HepG2 (cell line): ENCODE data around the gene JAG1. TPM values are rescaled to one million over a fixed set of nuclear protein-coding genes. Genes with fewer than 3 reads are reported as not detected.
A peak's percentile ranks its signal among the peaks of the same experiment; 100 is the strongest.

ENCODE experiments used
- ARNT2 ChIP-seq: sonication (generic); formaldehyde crosslinking; IDR thresholded peaks from 2 replicates; pipeline ENCODE4 v1.8.0; 2022; ENCODE audit warnings: mild to moderate bottlenecking, low read depth, missing genetic modification reagents, moderate library complexity
- ATF7-NPFF ChIP-seq: sonication (generic); formaldehyde crosslinking; IDR thresholded peaks from 2 replicates; pipeline ENCODE4 v1.8.1; 2023; ENCODE audit warnings: mild to moderate bottlenecking, low read depth, missing genetic modification reagents, moderate library complexity
- CEBPG ChIP-seq: IDR thresholded peaks from 2 replicates; pipeline ENCODE4 v1.6.1; 2016
- FOXK1 ChIP-seq: sonication (generic); formaldehyde crosslinking; IDR thresholded peaks from 2 replicates; pipeline ENCODE4 v1.4.0; 2020; ENCODE audit warnings: low read depth, missing genetic modification reagents, borderline replicate concordance
- GABPA ChIP-seq, 2 experiments: IDR thresholded peaks; 2 replicates each; pipeline ENCODE4 v1.6.1; 2011 to 2016; ENCODE audit warnings: low read depth in 2 of 2, low read length in 1 of 2, missing biosample characterization in 1 of 2, missing genetic modification characterization in 1 of 2
- HNF4A ChIP-seq: sonication (generic); formaldehyde crosslinking; IDR thresholded peaks from 2 replicates; pipeline ENCODE4 v1.4.0; 2020; ENCODE audit warnings: missing genetic modification reagents
- POGZ ChIP-seq: sonication (generic); formaldehyde crosslinking; IDR thresholded peaks from 2 replicates; pipeline ENCODE4 v1.4.0; 2020; ENCODE audit warnings: mild to moderate bottlenecking, missing genetic modification reagents
- POLR2AphosphoS2 ChIP-seq: IDR thresholded peaks from 2 replicates; pipeline ENCODE4 v1.6.1; 2011; ENCODE audit warnings: low read depth, low read length, improper control_type of control experiment
- POLR2G ChIP-seq: fragments of 200-400 bp; formaldehyde crosslinking; IDR thresholded peaks from 2 replicates; pipeline ENCODE4 v1.6.1; 2018; ENCODE audit warnings: mild to moderate bottlenecking, low read depth, low read length, moderate library complexity
- RARG ChIP-seq: sonication (generic); formaldehyde crosslinking; IDR thresholded peaks from 2 replicates; pipeline ENCODE4 v1.4.0; 2020; ENCODE audit warnings: low read depth, mild to moderate bottlenecking, missing genetic modification reagents
- SAFB2 ChIP-seq: sonication (generic); formaldehyde crosslinking; IDR thresholded peaks from 2 replicates; pipeline ENCODE4 v1.5.1; 2020; ENCODE audit warnings: missing genetic modification reagents, low read depth, mild to moderate bottlenecking, borderline replicate concordance
- SCMH1 ChIP-seq: sonication (generic); formaldehyde crosslinking; IDR thresholded peaks from 2 replicates; pipeline ENCODE4 v1.9.0; 2021; ENCODE audit warnings: missing genetic modification reagents, mild to moderate bottlenecking, borderline replicate concordance
- SPEN ChIP-seq: sonication (generic); formaldehyde crosslinking; IDR thresholded peaks from 2 replicates; pipeline ENCODE4 v1.5.1; 2020; ENCODE audit warnings: low read depth, mild to moderate bottlenecking, missing genetic modification reagents
- WIZ ChIP-seq: sonication (generic); formaldehyde crosslinking; IDR thresholded peaks from 2 replicates; pipeline ENCODE4 v1.5.1; 2020; ENCODE audit warnings: mild to moderate bottlenecking, missing genetic modification reagents
- ZFP1 ChIP-seq: IDR thresholded peaks from 2 replicates; pipeline ENCODE4 v1.6.1; 2016
- ZFP62 ChIP-seq: sonication (generic); formaldehyde crosslinking; IDR thresholded peaks from 2 replicates; pipeline ENCODE4 v1.4.0; 2020; ENCODE audit warnings: missing genetic modification reagents
- ZNF547 ChIP-seq: sonication (generic); formaldehyde crosslinking; IDR thresholded peaks from 2 replicates; pipeline ENCODE4 v1.5.1; 2020; ENCODE audit warnings: mild to moderate bottlenecking, missing genetic modification reagents
- polyA plus RNA-seq, 8 experiments: library from polyadenylated mRNA; depleted of rRNA in 3 of 8; stranded (reverse) in 7 of 8; unstranded in 1 of 8; fragments of >200 nt; fragmentation: Illumina TruSeq in 4 of 8; extraction: Trizol in 4 of 8; gene quantifications; 2 replicates each; pipeline versions ENCODE4 v1.2.1 to v1.2.3, GENCODE V29; 2011 to 2016; ENCODE audit warnings: low read depth in 4 of 8, missing spikeins in 1 of 8, mixed read lengths in 1 of 8; ENCODE audit not compliant: insufficient read depth in 1 of 8
- total RNA-seq, 5 experiments: library from RNA; depleted of rRNA; stranded (reverse); fragments of >200 nt; fragmentation: Illumina TruSeq; extraction: Trizol; gene quantifications; 2 replicates each; pipeline ENCODE4 v1.2.3, GENCODE V29; 2016; ENCODE audit warnings: low read depth in 1 of 5
- TF ChIP-seq, protein P1 (sequence below): IDR thresholded peaks from 2 replicates; pipeline ENCODE4 v1.4.0; 2020; ENCODE audit warnings: mild to moderate bottlenecking, missing genetic modification reagents
- TF ChIP-seq, protein P2 (sequence below): sonication (generic); formaldehyde crosslinking; conservative IDR thresholded peaks from 2 replicates; pipeline ENCODE4 v1.8.0; 2022; ENCODE audit warnings: mild to moderate bottlenecking, moderate library complexity, missing genetic modification reagents
- TF ChIP-seq, protein P3 (sequence below): sonication (generic); formaldehyde crosslinking; IDR thresholded peaks from 2 replicates; pipeline ENCODE4 v1.5.1; 2020; ENCODE audit warnings: missing genetic modification reagents, mild to moderate bottlenecking, borderline replicate concordance

JAG1 gene
- total and polyA plus RNA-seq, 2 of the 13 experiments (the other 11 are each of a cell fraction or from before 2014, with no cell fraction given), result 47.1 to 56.3 TPM

GRCh38 chr20:10705801-10706459 is 32.1 kb upstream of the JAG1 start (continued):
- TF ChIP-seq, protein P1, sequence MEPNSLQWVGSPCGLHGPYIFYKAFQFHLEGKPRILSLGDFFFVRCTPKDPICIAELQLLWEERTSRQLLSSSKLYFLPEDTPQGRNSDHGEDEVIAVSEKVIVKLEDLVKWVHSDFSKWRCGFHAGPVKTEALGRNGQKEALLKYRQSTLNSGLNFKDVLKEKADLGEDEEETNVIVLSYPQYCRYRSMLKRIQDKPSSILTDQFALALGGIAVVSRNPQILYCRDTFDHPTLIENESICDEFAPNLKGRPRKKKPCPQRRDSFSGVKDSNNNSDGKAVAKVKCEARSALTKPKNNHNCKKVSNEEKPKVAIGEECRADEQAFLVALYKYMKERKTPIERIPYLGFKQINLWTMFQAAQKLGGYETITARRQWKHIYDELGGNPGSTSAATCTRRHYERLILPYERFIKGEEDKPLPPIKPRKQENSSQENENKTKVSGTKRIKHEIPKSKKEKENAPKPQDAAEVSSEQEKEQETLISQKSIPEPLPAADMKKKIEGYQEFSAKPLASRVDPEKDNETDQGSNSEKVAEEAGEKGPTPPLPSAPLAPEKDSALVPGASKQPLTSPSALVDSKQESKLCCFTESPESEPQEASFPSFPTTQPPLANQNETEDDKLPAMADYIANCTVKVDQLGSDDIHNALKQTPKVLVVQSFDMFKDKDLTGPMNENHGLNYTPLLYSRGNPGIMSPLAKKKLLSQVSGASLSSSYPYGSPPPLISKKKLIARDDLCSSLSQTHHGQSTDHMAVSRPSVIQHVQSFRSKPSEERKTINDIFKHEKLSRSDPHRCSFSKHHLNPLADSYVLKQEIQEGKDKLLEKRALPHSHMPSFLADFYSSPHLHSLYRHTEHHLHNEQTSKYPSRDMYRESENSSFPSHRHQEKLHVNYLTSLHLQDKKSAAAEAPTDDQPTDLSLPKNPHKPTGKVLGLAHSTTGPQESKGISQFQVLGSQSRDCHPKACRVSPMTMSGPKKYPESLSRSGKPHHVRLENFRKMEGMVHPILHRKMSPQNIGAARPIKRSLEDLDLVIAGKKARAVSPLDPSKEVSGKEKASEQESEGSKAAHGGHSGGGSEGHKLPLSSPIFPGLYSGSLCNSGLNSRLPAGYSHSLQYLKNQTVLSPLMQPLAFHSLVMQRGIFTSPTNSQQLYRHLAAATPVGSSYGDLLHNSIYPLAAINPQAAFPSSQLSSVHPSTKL (CRISPR knock-in tag), result peak; percentile 95
- TF ChIP-seq, protein P2, sequence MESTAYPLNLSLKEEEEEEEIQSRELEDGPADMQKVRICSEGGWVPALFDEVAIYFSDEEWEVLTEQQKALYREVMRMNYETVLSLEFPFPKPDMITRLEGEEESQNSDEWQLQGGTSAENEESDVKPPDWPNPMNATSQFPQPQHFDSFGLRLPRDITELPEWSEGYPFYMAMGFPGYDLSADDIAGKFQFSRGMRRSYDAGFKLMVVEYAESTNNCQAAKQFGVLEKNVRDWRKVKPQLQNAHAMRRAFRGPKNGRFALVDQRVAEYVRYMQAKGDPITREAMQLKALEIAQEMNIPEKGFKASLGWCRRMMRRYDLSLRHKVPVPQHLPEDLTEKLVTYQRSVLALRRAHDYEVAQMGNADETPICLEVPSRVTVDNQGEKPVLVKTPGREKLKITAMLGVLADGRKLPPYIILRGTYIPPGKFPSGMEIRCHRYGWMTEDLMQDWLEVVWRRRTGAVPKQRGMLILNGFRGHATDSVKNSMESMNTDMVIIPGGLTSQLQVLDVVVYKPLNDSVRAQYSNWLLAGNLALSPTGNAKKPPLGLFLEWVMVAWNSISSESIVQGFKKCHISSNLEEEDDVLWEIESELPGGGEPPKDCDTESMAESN (CRISPR knock-in tag), result no peak
- TF ChIP-seq POLR2G, result peak; percentile 44; the same call in 1 of the 2 replicates
- TF ChIP-seq ATF7-NPFF (CRISPR knock-in tag), result no peak
- TF ChIP-seq ZNF547, result no peak
- no peak for TF ChIP-seq SCMH1 (CRISPR knock-in tag)
- TF ChIP-seq POGZ, result peak; percentile 77
- TF ChIP-seq SAFB2 (CRISPR knock-in tag), result peak; percentile 63
- no peak for TF ChIP-seq POLR2AphosphoS2
- TF ChIP-seq HNF4A, result peak; percentile 32; the same call in 1 of the 2 replicates
- TF ChIP-seq RARG (CRISPR knock-in tag), result no peak
- no peak for TF ChIP-seq GABPA (IDR thresholded peaks at IDR 0.05; ENCODE audit: low read depth, low read length)
- TF ChIP-seq GABPA (CRISPR knock-in tag; IDR thresholded peaks at IDR 0.05; ENCODE audit: low read depth), result 0 out of 2 replicates have a peak, but pooled peaks have one; percentile 17
- peak; percentile 73; the same call in 1 of the 2 replicates for TF ChIP-seq FOXK1 (CRISPR knock-in tag)
- no peak for TF ChIP-seq ARNT2 (CRISPR knock-in tag)
- TF ChIP-seq SPEN (CRISPR knock-in tag), result peak; percentile 39; the same call in 1 of the 2 replicates
- TF ChIP-seq, protein P3, sequence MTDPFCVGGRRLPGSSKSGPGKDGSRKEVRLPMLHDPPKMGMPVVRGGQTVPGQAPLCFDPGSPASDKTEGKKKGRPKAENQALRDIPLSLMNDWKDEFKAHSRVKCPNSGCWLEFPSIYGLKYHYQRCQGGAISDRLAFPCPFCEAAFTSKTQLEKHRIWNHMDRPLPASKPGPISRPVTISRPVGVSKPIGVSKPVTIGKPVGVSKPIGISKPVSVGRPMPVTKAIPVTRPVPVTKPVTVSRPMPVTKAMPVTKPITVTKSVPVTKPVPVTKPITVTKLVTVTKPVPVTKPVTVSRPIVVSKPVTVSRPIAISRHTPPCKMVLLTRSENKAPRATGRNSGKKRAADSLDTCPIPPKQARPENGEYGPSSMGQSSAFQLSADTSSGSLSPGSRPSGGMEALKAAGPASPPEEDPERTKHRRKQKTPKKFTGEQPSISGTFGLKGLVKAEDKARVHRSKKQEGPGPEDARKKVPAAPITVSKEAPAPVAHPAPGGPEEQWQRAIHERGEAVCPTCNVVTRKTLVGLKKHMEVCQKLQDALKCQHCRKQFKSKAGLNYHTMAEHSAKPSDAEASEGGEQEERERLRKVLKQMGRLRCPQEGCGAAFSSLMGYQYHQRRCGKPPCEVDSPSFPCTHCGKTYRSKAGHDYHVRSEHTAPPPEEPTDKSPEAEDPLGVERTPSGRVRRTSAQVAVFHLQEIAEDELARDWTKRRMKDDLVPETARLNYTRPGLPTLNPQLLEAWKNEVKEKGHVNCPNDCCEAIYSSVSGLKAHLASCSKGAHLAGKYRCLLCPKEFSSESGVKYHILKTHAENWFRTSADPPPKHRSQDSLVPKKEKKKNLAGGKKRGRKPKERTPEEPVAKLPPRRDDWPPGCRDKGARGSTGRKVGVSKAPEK, result 0 out of 2 replicates have a peak, but pooled peaks have one; percentile 60
- TF ChIP-seq ZFP62 (CRISPR knock-in tag), result no peak
- TF ChIP-seq CEBPG (CRISPR knock-in tag), result peak; percentile 62
- 0 out of 2 replicates have a peak, but pooled peaks have one; percentile 49 for TF ChIP-seq WIZ (CRISPR knock-in tag)
- TF ChIP-seq ZFP1 (CRISPR knock-in tag), result 0 out of 2 replicates have a peak, but pooled peaks have one; percentile 28
